NB4 (cell line): ENCODE data around the gene NME7.

Experiments used
- MYC ChIP-seq: IDR thresholded peaks from 2 replicates; pipeline ENCODE4 v1.6.1; 2011; ENCODE audit warnings: low read depth, low read length
- POLR2A ChIP-seq: IDR thresholded peaks from 2 replicates; pipeline ENCODE4 v1.6.1; 2011; ENCODE audit warnings: mild to moderate bottlenecking; ENCODE audit not compliant: insufficient read length; ENCODE audit errors: extremely low read depth
- TF ChIP-seq, protein P1 (sequence below): IDR thresholded peaks from one replicate; pipeline ENCODE4 v1.5.1; 2012; ENCODE audit warnings: low read depth, low read length
- TF ChIP-seq, protein P2 (sequence below): IDR thresholded peaks from 2 replicates; pipeline ENCODE4 v1.6.1; 2011; ENCODE audit warnings: low read depth, low read length

GRCh38 chr1:169196161-169196560 lies 171.4 kb downstream of the NME7 start:
- TF ChIP-seq POLR2A (no peak), MYC (no peak)
- TF ChIP-seq, protein P1, sequence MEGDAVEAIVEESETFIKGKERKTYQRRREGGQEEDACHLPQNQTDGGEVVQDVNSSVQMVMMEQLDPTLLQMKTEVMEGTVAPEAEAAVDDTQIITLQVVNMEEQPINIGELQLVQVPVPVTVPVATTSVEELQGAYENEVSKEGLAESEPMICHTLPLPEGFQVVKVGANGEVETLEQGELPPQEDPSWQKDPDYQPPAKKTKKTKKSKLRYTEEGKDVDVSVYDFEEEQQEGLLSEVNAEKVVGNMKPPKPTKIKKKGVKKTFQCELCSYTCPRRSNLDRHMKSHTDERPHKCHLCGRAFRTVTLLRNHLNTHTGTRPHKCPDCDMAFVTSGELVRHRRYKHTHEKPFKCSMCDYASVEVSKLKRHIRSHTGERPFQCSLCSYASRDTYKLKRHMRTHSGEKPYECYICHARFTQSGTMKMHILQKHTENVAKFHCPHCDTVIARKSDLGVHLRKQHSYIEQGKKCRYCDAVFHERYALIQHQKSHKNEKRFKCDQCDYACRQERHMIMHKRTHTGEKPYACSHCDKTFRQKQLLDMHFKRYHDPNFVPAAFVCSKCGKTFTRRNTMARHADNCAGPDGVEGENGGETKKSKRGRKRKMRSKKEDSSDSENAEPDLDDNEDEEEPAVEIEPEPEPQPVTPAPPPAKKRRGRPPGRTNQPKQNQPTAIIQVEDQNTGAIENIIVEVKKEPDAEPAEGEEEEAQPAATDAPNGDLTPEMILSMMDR, result no peak
- TF ChIP-seq, protein P2, sequence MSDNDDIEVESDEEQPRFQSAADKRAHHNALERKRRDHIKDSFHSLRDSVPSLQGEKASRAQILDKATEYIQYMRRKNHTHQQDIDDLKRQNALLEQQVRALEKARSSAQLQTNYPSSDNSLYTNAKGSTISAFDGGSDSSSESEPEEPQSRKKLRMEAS, result no peak
